Astrocyte (in vitro differentiated cells and primary cell): Measurements from ENCODE around the gene LY9. TPM values are rescaled to one million over a fixed set of nuclear protein-coding genes. Genes with fewer than 3 reads are reported as not detected.

Experiments used
- DNase-seq: peaks from one replicate; pipeline ENCODE4 v3.0.0-alpha.2; 2010; ENCODE audit warnings: low read depth
- FAIRE-seq: peaks from 2 replicates; lab custom pipeline; 2011; peaks lifted over from hg19 to GRCh38; lab: Jason Lieb, UNC
- H2AFZ ChIP-seq: 2 replicates; pipeline ENCODE4 v1.6.0; 2012; ENCODE audit warnings: low read depth, low read length, inconsistent platforms
- H3K27ac ChIP-seq: 2 replicates; pipeline ENCODE4 v1.5.1; 2011; ENCODE audit warnings: low read depth, low read length, inconsistent platforms
- H3K27me3 ChIP-seq: 2 replicates; pipeline ENCODE4 v1.6.0; 2011; ENCODE audit warnings: low read length, inconsistent platforms; ENCODE audit not compliant: insufficient read depth
- H3K36me3 ChIP-seq: 2 replicates; pipeline ENCODE4 v1.5.1; 2011; ENCODE audit warnings: low read length, inconsistent platforms; ENCODE audit not compliant: insufficient read depth
- H3K4me1 ChIP-seq: 2 replicates; pipeline ENCODE4 v1.5.1; 2011; ENCODE audit warnings: low read length, inconsistent platforms; ENCODE audit not compliant: insufficient read depth
- H3K4me2 ChIP-seq: 2 replicates; pipeline ENCODE4 v1.6.0; 2012; ENCODE audit warnings: low read length, inconsistent platforms
- H3K4me3 ChIP-seq: 2 replicates; pipeline ENCODE4 v1.5.1; 2011; ENCODE audit warnings: low read depth, mild to moderate bottlenecking, low read length, inconsistent platforms; ENCODE audit not compliant: insufficient read depth
- H3K79me2 ChIP-seq: 2 replicates; pipeline ENCODE4 v1.6.0; 2012; ENCODE audit warnings: mild to moderate bottlenecking, low read length, inconsistent platforms; ENCODE audit not compliant: insufficient read depth
- H3K9ac ChIP-seq: 2 replicates; pipeline ENCODE4 v1.6.0; 2012; ENCODE audit warnings: mild to moderate bottlenecking, low read length, inconsistent platforms
- H3K9me3 ChIP-seq: 2 replicates; pipeline ENCODE4 v1.5.1; 2012; ENCODE audit warnings: low read depth, mild to moderate bottlenecking, low read length, inconsistent platforms; ENCODE audit not compliant: insufficient read depth
- H4K20me1 ChIP-seq: 2 replicates; pipeline ENCODE4 v1.6.0; 2012; ENCODE audit warnings: low read length, inconsistent platforms; ENCODE audit not compliant: insufficient read depth
- H3K27ac Mint-ChIP-seq: one replicate; pipeline ENCODE4 v1.8.0; 2021; ENCODE audit warnings: mild to moderate bottlenecking, mixed read lengths; ENCODE audit not compliant: unreplicated experiment
- H3K27me3 Mint-ChIP-seq: one replicate; pipeline ENCODE4 v1.8.0; 2021; ENCODE audit warnings: low read depth, mixed read lengths; ENCODE audit not compliant: unreplicated experiment
- H3K36me3 Mint-ChIP-seq: one replicate; pipeline ENCODE4 v1.8.0; 2021; ENCODE audit warnings: low read depth, mixed read lengths; ENCODE audit not compliant: unreplicated experiment
- H3K4me1 Mint-ChIP-seq: one replicate; pipeline ENCODE4 v1.8.0; 2021; ENCODE audit warnings: low read depth, mixed read lengths; ENCODE audit not compliant: unreplicated experiment
- H3K4me3 Mint-ChIP-seq: one replicate; pipeline ENCODE4 v1.8.0; 2021; ENCODE audit warnings: mild to moderate bottlenecking, moderate library complexity, mixed read lengths; ENCODE audit not compliant: unreplicated experiment
- H3K9me3 Mint-ChIP-seq: one replicate; pipeline ENCODE4 v1.8.0; 2021; ENCODE audit warnings: mild to moderate bottlenecking, mixed read lengths; ENCODE audit not compliant: unreplicated experiment
- CTCF ChIP-seq: IDR thresholded peaks from 2 replicates; pipeline ENCODE4 v1.5.1; 2011; ENCODE audit warnings: low read depth, mild to moderate bottlenecking, inconsistent platforms, low read length, moderate library complexity; ENCODE audit not compliant: insufficient read depth
- EZH2 ChIP-seq: IDR thresholded peaks from 2 replicates; pipeline ENCODE4 v1.6.1; 2012; ENCODE audit warnings: mild to moderate bottlenecking, low read length, inconsistent platforms; ENCODE audit not compliant: insufficient read depth
- total RNA-seq: library from RNA; stranded (reverse); gene quantifications from 2 replicates; pipeline ENCODE4 v1.2.1, GENCODE V29; 2021

The LY9 gene
- total RNA-seq, 1 donor from 2014 or later = not detected

- Histone ChIP-seq H3K9me3 (no peaks in the 10 kb centered on the region), H3K4me2 (no peak overlapping the region), H3K4me1 (no peaks in the 10 kb centered on the region), H3K27ac (no peak overlapping the region), H3K36me3 (no peaks in the 10 kb centered on the region), H3K79me2 (no peaks in the 10 kb centered on the region), H3K9ac (no peak overlapping the region), H4K20me1 (no peaks in the 10 kb centered on the region), H3K4me3 (no peak overlapping the region), H2AFZ (no peak overlapping the region), H3K27me3 (no peaks in the 10 kb centered on the region)
- H3K9me3 Mint-ChIP-seq = peaks cover 5% of the 10 kb centered on the region
- DNase-seq (no peak), FAIRE-seq (no peak)
- peaks cover 13% of the 10 kb centered on the region for H3K27me3 Mint-ChIP-seq
- peaks cover 3% of the 10 kb centered on the region for H3K4me1 Mint-ChIP-seq
- H3K27ac Mint-ChIP-seq = no peak overlapping the region
- H3K36me3 Mint-ChIP-seq = no peaks in the 10 kb centered on the region
- no peak overlapping the region for H3K4me3 Mint-ChIP-seq
- no peak for TF ChIP-seq EZH2
- TF ChIP-seq CTCF = no peak
Measured at GRCh38 chr1:160755461-160755860, 40.5 kb upstream of the LY9 start.

- Histone ChIP-seq H3K4me3 (no peak overlapping the region), H3K27ac (no peak overlapping the region), H3K36me3 (no peaks in the 10 kb centered on the region), H3K79me2 (no peaks in the 10 kb centered on the region), H3K4me2 (no peak overlapping the region), H2AFZ (no peak overlapping the region), H4K20me1 (no peaks in the 10 kb centered on the region), H3K27me3 (no peaks in the 10 kb centered on the region), H3K9me3 (no peaks in the 10 kb centered on the region), H3K4me1 (no peaks in the 10 kb centered on the region), H3K9ac (no peak overlapping the region)
- Mint-ChIP-seq H3K4me3 (no peak overlapping the region), H3K9me3 (peaks cover 5% of the 10 kb centered on the region), H3K27me3 (peaks cover 8% of the 10 kb centered on the region), H3K27ac (no peak overlapping the region), H3K4me1 (peaks cover 3% of the 10 kb centered on the region), H3K36me3 (no peaks in the 10 kb centered on the region)
- FAIRE-seq = no peak
- DNase-seq = no peak
- TF ChIP-seq EZH2 (no peak), CTCF (no peak)
Measured at GRCh38 chr1:160755911-160756848, 39.8 kb upstream of the LY9 start.

- peaks cover 5% of the 10 kb centered on the region for H3K27me3 Mint-ChIP-seq
- Histone ChIP-seq H3K4me1 (no peaks in the 10 kb centered on the region), H3K27ac (no peak overlapping the region), H3K79me2 (no peaks in the 10 kb centered on the region), H3K27me3 (no peaks in the 10 kb centered on the region), H3K4me3 (no peak overlapping the region), H3K9me3 (no peaks in the 10 kb centered on the region), H2AFZ (no peak overlapping the region), H3K36me3 (no peaks in the 10 kb centered on the region), H3K9ac (no peak overlapping the region), H4K20me1 (no peaks in the 10 kb centered on the region), H3K4me2 (no peak overlapping the region)
- TF ChIP-seq EZH2 = no peak
- no peak for TF ChIP-seq CTCF
- no peak for DNase-seq
- FAIRE-seq = no peak
- H3K4me3 Mint-ChIP-seq = no peak overlapping the region
- H3K27ac Mint-ChIP-seq = no peak overlapping the region
- H3K36me3 Mint-ChIP-seq = no peaks in the 10 kb centered on the region
- peaks cover 5% of the 10 kb centered on the region for H3K9me3 Mint-ChIP-seq
- peaks cover 3% of the 10 kb centered on the region for H3K4me1 Mint-ChIP-seq
Measured at GRCh38 chr1:160756849-160757201, 39.1 kb upstream of the LY9 start.
